Measurements from ENCODE around the gene JAZF1.

DNA sequence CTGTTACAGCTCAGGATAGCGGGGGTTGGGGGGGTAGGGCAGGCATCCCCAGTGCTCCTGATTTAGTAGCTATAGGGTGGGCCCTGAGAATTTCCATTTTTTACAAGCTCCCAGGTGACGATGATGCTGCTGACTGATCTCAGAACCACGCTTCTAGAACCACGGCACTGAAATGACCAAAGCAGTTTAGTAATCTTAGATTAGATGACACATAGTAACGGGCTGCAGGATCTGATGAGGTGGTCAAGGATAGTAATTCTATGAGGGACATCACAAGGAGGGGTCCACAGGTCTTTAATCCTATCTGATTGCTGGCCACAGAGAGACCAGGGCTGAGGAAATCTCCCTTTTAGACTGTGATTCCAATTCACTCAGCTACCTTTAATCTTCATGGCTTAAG, 167.2 kb downstream of the JAZF1 start:
- TF ChIP-seq, protein P1, sequence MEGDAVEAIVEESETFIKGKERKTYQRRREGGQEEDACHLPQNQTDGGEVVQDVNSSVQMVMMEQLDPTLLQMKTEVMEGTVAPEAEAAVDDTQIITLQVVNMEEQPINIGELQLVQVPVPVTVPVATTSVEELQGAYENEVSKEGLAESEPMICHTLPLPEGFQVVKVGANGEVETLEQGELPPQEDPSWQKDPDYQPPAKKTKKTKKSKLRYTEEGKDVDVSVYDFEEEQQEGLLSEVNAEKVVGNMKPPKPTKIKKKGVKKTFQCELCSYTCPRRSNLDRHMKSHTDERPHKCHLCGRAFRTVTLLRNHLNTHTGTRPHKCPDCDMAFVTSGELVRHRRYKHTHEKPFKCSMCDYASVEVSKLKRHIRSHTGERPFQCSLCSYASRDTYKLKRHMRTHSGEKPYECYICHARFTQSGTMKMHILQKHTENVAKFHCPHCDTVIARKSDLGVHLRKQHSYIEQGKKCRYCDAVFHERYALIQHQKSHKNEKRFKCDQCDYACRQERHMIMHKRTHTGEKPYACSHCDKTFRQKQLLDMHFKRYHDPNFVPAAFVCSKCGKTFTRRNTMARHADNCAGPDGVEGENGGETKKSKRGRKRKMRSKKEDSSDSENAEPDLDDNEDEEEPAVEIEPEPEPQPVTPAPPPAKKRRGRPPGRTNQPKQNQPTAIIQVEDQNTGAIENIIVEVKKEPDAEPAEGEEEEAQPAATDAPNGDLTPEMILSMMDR (IDR thresholded peaks at IDR 0.05; ENCODE audit: poor library complexity), result no peak
- TF ChIP-seq EZH2 (IDR thresholded peaks at IDR 0.05; ENCODE audit: borderline replicate concordance) (no peak), EZH2phosphoT487 (IDR thresholded peaks at IDR 0.05; ENCODE audit: low read depth, severe bottlenecking, unreplicated experiment) (no peak)

Measured in hepatocyte (in vitro differentiated cells).